Measurements from ENCODE around the gene ATP5F1D. TPM values are rescaled to one million over a fixed set of nuclear protein-coding genes. Genes with fewer than 3 reads are reported as not detected.

ATP5F1D gene
- total RNA-seq, 1 experiment from 2014 or later, result 157 TPM

GRCh38 chr19:1252221-1252820, 10.8 kb downstream of the ATP5F1D start:
- CTCF ChIA-PET, result interaction anchor here (0.9 kb wide), 1 partner anchor 16 kb away, joined by 4 read pairs; no protein-coding TSS in a partner anchor
- Histone ChIP-seq H3K4me3 (peak overlapping the region; percentile 71), H3K27ac (peak overlapping the region; percentile 88), H2AFZ (no peak overlapping the region), H3K27me3 (ENCODE audit: insufficient read depth, low read depth) (no peaks in the 10 kb centered on the region), H3K79me2 (ENCODE audit: low read depth) (peaks cover 57% of the 10 kb centered on the region), H3F3A (ENCODE audit: insufficient read depth, low read depth) (peaks cover 36% of the 10 kb centered on the region), H3K4me1 (replicated peaks; ENCODE audit: insufficient read depth) (peaks cover 19% of the 10 kb centered on the region), H4K20me1 (ENCODE audit: insufficient read depth) (peaks cover 14% of the 10 kb centered on the region; the same call in 1 of the 2 replicates), H3K9me3 (ENCODE audit: insufficient read depth, low read depth) (no peaks in the 10 kb centered on the region), H3K4me2 (peak overlapping the region; percentile 75), H3K36me3 (ENCODE audit: low read depth) (peaks cover 3% of the 10 kb centered on the region; the same call in 1 of the 2 replicates), H3K9me2 (ENCODE audit: insufficient read depth) (no peaks in the 10 kb centered on the region)
- intact Hi-C loops (cut with micrococcal nuclease; ENCODE audit: unreplicated experiment), result loop anchor here (2.0 kb wide), 1 partner anchor 14 kb away; no protein-coding TSS in a partner anchor
- BruUV-seq (replicated peaks), result no TSS peak
- POLR2A ChIA-PET (ENCODE audit: unreplicated experiment), result interaction anchor here (0.5 to 1.6 kb wide), 6 partner anchors 14 to 681 kb away, joined by 3 to 33 read pairs (median 6); partner anchors contain the start of gene CIRBP
- TF ChIP-seq CTCF (conservative IDR thresholded peaks at IDR 0.05), result no peak
- no peak for TF ChIP-seq EZH2 (IDR thresholded peaks at IDR 0.05; ENCODE audit: low read depth)
- peak; percentile 84 to 87 for DNase-seq

- Histone ChIP-seq H3K4me3 (peak overlapping the region; percentile 71; the same call in 1 of the 2 replicates), H3K9me2 (ENCODE audit: insufficient read depth) (no peaks in the 10 kb centered on the region), H2AFZ (no peak overlapping the region), H3K4me1 (replicated peaks; ENCODE audit: insufficient read depth) (peaks cover 18% of the 10 kb centered on the region), H3K27me3 (ENCODE audit: insufficient read depth, low read depth) (no peaks in the 10 kb centered on the region), H3K79me2 (ENCODE audit: low read depth) (peaks cover 57% of the 10 kb centered on the region), H3K36me3 (ENCODE audit: low read depth) (peaks cover 3% of the 10 kb centered on the region; the same call in 1 of the 2 replicates), H3K9me3 (ENCODE audit: insufficient read depth, low read depth) (no peaks in the 10 kb centered on the region), H3F3A (ENCODE audit: insufficient read depth, low read depth) (peaks cover 36% of the 10 kb centered on the region; the same call in 1 of the 2 replicates), H4K20me1 (ENCODE audit: insufficient read depth) (peaks cover 14% of the 10 kb centered on the region; the same call in 1 of the 2 replicates), H3K27ac (peak overlapping the region; percentile 88), H3K4me2 (peak overlapping the region; percentile 75)
- TF ChIP-seq EZH2 (IDR thresholded peaks at IDR 0.05; ENCODE audit: low read depth), result no peak
- no peak for TF ChIP-seq CTCF (conservative IDR thresholded peaks at IDR 0.05)
- peak; percentile 78 to 88 for DNase-seq
- no TSS peak for BruUV-seq (replicated peaks)
- CTCF ChIA-PET, result interaction anchor here (0.9 to 1.0 kb wide), 3 partner anchors 8 to 16 kb away, joined by 4 to 6 read pairs (median 5); no protein-coding TSS in a partner anchor
- POLR2A ChIA-PET (ENCODE audit: unreplicated experiment), result interaction anchor here (0.5 to 1.6 kb wide), 10 partner anchors 8 to 682 kb away, joined by 3 to 33 read pairs (median 4); partner anchors contain the start of genes CIRBP and FAM174C
- intact Hi-C loops (cut with micrococcal nuclease; ENCODE audit: unreplicated experiment), result loop anchor here (1.0 to 2.0 kb wide), 2 partner anchors 9 to 14 kb away; no protein-coding TSS in a partner anchor
Observed at GRCh38 chr19:1252821-1253513, 11.4 kb downstream of the ATP5F1D start.

- Histone ChIP-seq H3K27ac (peak overlapping the region; percentile 88), H3K4me2 (peak overlapping the region; percentile 75), H3K36me3 (ENCODE audit: low read depth) (peaks cover 3% of the 10 kb centered on the region; the same call in 1 of the 2 replicates), H3K79me2 (ENCODE audit: low read depth) (peaks cover 57% of the 10 kb centered on the region), H3K27me3 (ENCODE audit: insufficient read depth, low read depth) (no peaks in the 10 kb centered on the region), H3K9me3 (ENCODE audit: insufficient read depth, low read depth) (no peaks in the 10 kb centered on the region), H3K4me1 (replicated peaks; ENCODE audit: insufficient read depth) (peaks cover 24% of the 10 kb centered on the region), H4K20me1 (ENCODE audit: insufficient read depth) (peaks cover 14% of the 10 kb centered on the region; the same call in 1 of the 2 replicates), H3K4me3 (peak overlapping the region; percentile 71; the same call in 1 of the 2 replicates), H2AFZ (no peak overlapping the region), H3F3A (ENCODE audit: insufficient read depth, low read depth) (peaks cover 41% of the 10 kb centered on the region; the same call in 1 of the 2 replicates), H3K9me2 (ENCODE audit: insufficient read depth) (no peaks in the 10 kb centered on the region)
- intact Hi-C loops (cut with micrococcal nuclease; ENCODE audit: unreplicated experiment), result loop anchor here (1.0 to 2.0 kb wide), 2 partner anchors 9 to 13 kb away; no protein-coding TSS in a partner anchor
- POLR2A ChIA-PET (ENCODE audit: unreplicated experiment), result interaction anchor here (0.6 to 1.6 kb wide), 6 partner anchors 8 to 87 kb away, joined by 3 to 33 read pairs (median 4); partner anchors contain the start of genes CIRBP and FAM174C
- TSS peak; percentile 2 for BruUV-seq (replicated peaks)
- DNase-seq, result peak; percentile 72 to 79
- no peak for TF ChIP-seq EZH2 (IDR thresholded peaks at IDR 0.05; ENCODE audit: low read depth)
- no peak for TF ChIP-seq CTCF (conservative IDR thresholded peaks at IDR 0.05)
- CTCF ChIA-PET, result interaction anchor here (0.9 to 1.0 kb wide), 3 partner anchors 9 to 15 kb away, joined by 4 to 6 read pairs (median 5); no protein-coding TSS in a partner anchor
Observed at GRCh38 chr19:1253514-1254080, 12.0 kb downstream of the ATP5F1D start.
